ENCODE results near the gene GRIN1. TPM values are rescaled to one million over a fixed set of nuclear protein-coding genes. Genes with fewer than 3 reads are reported as not detected.
A peak's percentile ranks its signal among the peaks of the same experiment; 100 is the strongest.

The GRIN1 gene
- total and polyA plus RNA-seq, 2 experiments from 2014 or later: not detected

DNA sequence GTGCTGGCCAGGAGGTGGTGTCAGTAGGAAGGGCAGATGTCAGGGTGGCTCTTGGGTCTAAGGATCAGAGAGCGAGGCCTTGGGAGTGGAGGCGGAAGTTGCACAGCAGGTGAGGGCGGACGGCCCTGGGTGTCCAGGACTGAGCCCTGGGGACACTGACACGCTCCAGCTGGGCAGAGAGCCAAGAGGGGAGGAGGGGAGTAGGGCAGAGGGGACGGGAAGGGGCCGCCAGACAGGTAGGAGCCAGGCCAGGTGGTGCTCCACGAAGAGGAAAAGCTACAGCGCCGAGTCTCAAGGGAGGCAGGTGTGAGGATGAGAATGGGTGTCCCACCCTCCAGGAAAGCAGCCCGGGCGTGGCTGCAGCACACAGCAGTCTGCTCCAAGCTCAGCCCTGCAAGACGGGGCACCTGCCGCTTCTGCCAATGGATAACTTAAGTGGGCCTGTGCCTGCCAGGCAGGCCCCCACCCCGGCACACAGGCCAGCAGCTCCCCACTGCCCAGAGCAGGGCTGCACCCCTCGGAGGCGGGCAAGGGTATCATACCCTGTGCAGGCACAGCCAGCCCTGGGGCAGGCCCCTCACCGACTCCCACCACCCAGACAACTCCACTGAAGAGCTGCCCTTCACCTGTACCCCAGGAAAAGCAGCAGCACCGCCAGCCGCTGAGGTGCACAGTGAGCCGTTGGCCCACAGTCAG lies 56.7 kb downstream of the GRIN1 start:
- Histone ChIP-seq H2AFZ (no peak overlapping the region), H3K4me3 (no peak overlapping the region), H4K20me1 (ENCODE audit: insufficient read depth, poor library complexity, severe bottlenecking) (peaks cover 65% of the 10 kb centered on the region), H3K4me2 (peak overlapping the region; percentile 99), H3K36me3 (replicated peaks; ENCODE audit: insufficient read depth, low read depth) (no peaks in the 10 kb centered on the region), H3K27ac (peak overlapping the region; percentile 58), H3K27me3 (no peaks in the 10 kb centered on the region), H3K79me2 (peaks cover 91% of the 10 kb centered on the region), H3K4me1 (ENCODE audit: insufficient read depth) (peaks cover 44% of the 10 kb centered on the region), H3K9me3 (ENCODE audit: low read depth) (no peaks in the 10 kb centered on the region), H3K9me2 (replicated peaks; ENCODE audit: insufficient read depth) (no peaks in the 10 kb centered on the region)
- DNase-seq (ENCODE audit: low spot score): peak; percentile 65
- TF ChIP-seq CTCF (IDR thresholded peaks at IDR 0.05; ENCODE audit: poor library complexity): no peak
- TF ChIP-seq EZH2phosphoT487 (IDR thresholded peaks at IDR 0.05; ENCODE audit: low read depth, severe bottlenecking, unreplicated experiment): no peak
- no peak for TF ChIP-seq EZH2 (IDR thresholded peaks at IDR 0.05; ENCODE audit: borderline replicate concordance)
- 81% methylated on average over 18 of the region's 21 CpGs for WGBS (ENCODE audit: low lambda C conversion rate, missing lambda C conversion rate)

- peaks cover 59% of the 10 kb centered on the region for H4K20me1 ChIP-seq (ENCODE audit: insufficient read depth, poor library complexity, severe bottlenecking)
- DNase-seq (ENCODE audit: low spot score): peak; percentile 71
- H3K4me1 ChIP-seq (ENCODE audit: insufficient read depth): peaks cover 52% of the 10 kb centered on the region
- TF ChIP-seq EZH2 (IDR thresholded peaks at IDR 0.05; ENCODE audit: borderline replicate concordance) (no peak), EZH2phosphoT487 (IDR thresholded peaks at IDR 0.05; ENCODE audit: low read depth, severe bottlenecking, unreplicated experiment) (no peak), CTCF (IDR thresholded peaks at IDR 0.05; ENCODE audit: poor library complexity) (no peak)
- WGBS (ENCODE audit: low lambda C conversion rate, missing lambda C conversion rate): 83% methylated on average over 17 of the region's 19 CpGs
- peak overlapping the region; percentile 99 for H3K4me2 ChIP-seq
- no peaks in the 10 kb centered on the region for H3K27me3 ChIP-seq
- no peaks in the 10 kb centered on the region for H3K9me3 ChIP-seq (ENCODE audit: low read depth)
- no peaks in the 10 kb centered on the region for H3K9me2 ChIP-seq (replicated peaks; ENCODE audit: insufficient read depth)
- peaks cover 85% of the 10 kb centered on the region for H3K79me2 ChIP-seq
- H3K36me3 ChIP-seq (replicated peaks; ENCODE audit: insufficient read depth, low read depth): no peaks in the 10 kb centered on the region
- H3K4me3 ChIP-seq: peak overlapping the region; percentile 36
- H3K27ac ChIP-seq: peak overlapping the region; percentile 74
- no peak overlapping the region for H2AFZ ChIP-seq
Observed at GRCh38 chr9:137198051-137198901, 59.3 kb downstream of the GRIN1 start.

DNA sequence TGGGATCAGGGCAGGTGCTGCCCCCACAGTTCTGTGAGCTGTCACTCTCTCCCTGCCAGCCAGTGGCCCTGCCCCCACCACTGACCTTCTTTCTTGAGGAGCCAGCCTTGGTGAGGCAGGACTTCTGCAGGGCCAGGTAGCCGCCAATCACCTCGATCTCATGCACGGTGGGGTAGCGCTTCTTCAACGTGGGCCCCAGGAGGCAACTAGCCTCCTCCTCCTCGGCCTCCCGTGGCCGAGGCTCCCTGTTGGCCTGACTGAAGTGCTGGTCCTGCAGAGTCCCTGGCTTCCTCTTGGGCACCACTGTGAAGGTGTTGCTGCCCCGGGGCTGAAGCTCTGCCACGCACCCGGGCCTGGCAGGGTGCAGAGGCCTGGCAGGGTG lies 59.9 kb downstream of the GRIN1 start:
- Histone ChIP-seq H3K27ac (peak overlapping the region; percentile 74), H3K9me2 (replicated peaks; ENCODE audit: insufficient read depth) (no peaks in the 10 kb centered on the region), H3K79me2 (peaks cover 85% of the 10 kb centered on the region), H2AFZ (no peak overlapping the region), H3K9me3 (ENCODE audit: low read depth) (no peaks in the 10 kb centered on the region), H3K27me3 (no peaks in the 10 kb centered on the region), H4K20me1 (ENCODE audit: insufficient read depth, poor library complexity, severe bottlenecking) (peaks cover 53% of the 10 kb centered on the region), H3K36me3 (replicated peaks; ENCODE audit: insufficient read depth, low read depth) (no peaks in the 10 kb centered on the region), H3K4me3 (peak overlapping the region; percentile 36), H3K4me2 (peak overlapping the region; percentile 99), H3K4me1 (ENCODE audit: insufficient read depth) (peaks cover 54% of the 10 kb centered on the region)
- no peak for DNase-seq (ENCODE audit: low spot score)
- 81% methylated on average over 11 of the region's 11 CpGs for WGBS (ENCODE audit: low lambda C conversion rate, missing lambda C conversion rate)
- no peak for TF ChIP-seq CTCF (IDR thresholded peaks at IDR 0.05; ENCODE audit: poor library complexity)
- TF ChIP-seq EZH2 (IDR thresholded peaks at IDR 0.05; ENCODE audit: borderline replicate concordance): no peak
- no peak for TF ChIP-seq EZH2phosphoT487 (IDR thresholded peaks at IDR 0.05; ENCODE audit: low read depth, severe bottlenecking, unreplicated experiment)

Data from hepatocyte (in vitro differentiated cells).